ENCODE data around the gene EPHA2. TPM values are rescaled to one million over a fixed set of nuclear protein-coding genes. Genes with fewer than 3 reads are reported as not detected.

EPHA2 gene
- total RNA-seq, 1 experiment from 2014 or later, result 91.6 TPM

- ChIA-PET POLR2A (ENCODE audit: low non-redundant PET) (no interaction called here), CTCF (no interaction called here)
- DNase-seq (ENCODE audit: low spot score), result no peak
- H3K4me3 ChIP-seq (ENCODE audit: low read depth, low read length, poor library complexity, severe bottlenecking), result peak overlapping the region; percentile 8
- peak overlapping the region; percentile 87 for H3K27ac ChIP-seq (ENCODE audit: low read depth, low read length, poor library complexity, severe bottlenecking)
- intact Hi-C loops (cut with micrococcal nuclease; ENCODE audit: unreplicated experiment), result no loop called here
- BruUV-seq (replicated peaks), result no TSS peak
- no peaks in the 10 kb centered on the region for H3K27me3 ChIP-seq (replicated peaks; ENCODE audit: insufficient read depth, low read depth, low read length, poor library complexity)
- no peaks in the 10 kb centered on the region for H3K9me3 ChIP-seq (ENCODE audit: low read depth, low read length, poor library complexity, severe bottlenecking)
- peaks cover 66% of the 10 kb centered on the region for H3K4me1 ChIP-seq (ENCODE audit: insufficient read depth, low read length, poor library complexity, severe bottlenecking)
- TF ChIP-seq EZH2 (IDR thresholded peaks at IDR 0.05; ENCODE audit: borderline replicate concordance, low read depth, low read length, poor library complexity, severe bottlenecking), result no peak
- TF ChIP-seq, protein P1, sequence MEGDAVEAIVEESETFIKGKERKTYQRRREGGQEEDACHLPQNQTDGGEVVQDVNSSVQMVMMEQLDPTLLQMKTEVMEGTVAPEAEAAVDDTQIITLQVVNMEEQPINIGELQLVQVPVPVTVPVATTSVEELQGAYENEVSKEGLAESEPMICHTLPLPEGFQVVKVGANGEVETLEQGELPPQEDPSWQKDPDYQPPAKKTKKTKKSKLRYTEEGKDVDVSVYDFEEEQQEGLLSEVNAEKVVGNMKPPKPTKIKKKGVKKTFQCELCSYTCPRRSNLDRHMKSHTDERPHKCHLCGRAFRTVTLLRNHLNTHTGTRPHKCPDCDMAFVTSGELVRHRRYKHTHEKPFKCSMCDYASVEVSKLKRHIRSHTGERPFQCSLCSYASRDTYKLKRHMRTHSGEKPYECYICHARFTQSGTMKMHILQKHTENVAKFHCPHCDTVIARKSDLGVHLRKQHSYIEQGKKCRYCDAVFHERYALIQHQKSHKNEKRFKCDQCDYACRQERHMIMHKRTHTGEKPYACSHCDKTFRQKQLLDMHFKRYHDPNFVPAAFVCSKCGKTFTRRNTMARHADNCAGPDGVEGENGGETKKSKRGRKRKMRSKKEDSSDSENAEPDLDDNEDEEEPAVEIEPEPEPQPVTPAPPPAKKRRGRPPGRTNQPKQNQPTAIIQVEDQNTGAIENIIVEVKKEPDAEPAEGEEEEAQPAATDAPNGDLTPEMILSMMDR (conservative IDR thresholded peaks at IDR 0.05; ENCODE audit: low read depth, low read length), result no peak
- peaks cover 51% of the 10 kb centered on the region for H3K36me3 ChIP-seq (ENCODE audit: insufficient read depth, low read length, poor library complexity, severe bottlenecking)
Observed at GRCh38 chr1:16145662-16146278, 10.1 kb downstream of the EPHA2 start.

DNA sequence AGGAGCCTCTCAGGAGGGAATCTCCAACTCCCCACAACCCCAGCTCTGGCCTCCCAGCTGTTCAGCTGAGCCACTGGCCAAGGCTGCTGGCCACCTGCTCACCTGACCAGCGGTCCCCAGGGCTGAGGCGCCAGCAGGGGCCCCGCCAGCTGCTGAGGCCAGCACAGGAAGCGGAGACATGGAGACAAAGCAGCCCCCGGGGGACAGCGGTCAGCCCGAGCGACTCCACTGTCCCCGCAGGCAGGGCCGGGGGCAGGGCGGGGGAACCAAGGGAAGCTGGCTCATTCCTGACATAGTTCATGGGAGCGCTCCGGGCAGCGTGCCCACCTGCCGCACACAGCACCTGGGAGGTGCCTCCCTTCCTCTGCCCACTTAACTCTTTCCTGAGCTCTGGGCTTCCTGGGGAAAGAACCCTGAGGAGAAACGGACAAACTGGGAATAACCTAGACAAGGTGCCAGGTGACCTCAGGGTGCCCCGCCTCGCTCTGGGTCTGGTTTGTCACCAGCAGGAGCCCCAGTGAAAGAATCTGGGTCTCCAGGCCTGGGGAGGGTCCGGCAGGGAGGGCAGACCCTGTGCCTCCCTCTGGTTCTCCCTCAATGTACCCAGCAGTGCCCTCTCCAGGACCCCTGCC is 10.7 kb downstream of the EPHA2 start:
- ChIA-PET POLR2A (ENCODE audit: low non-redundant PET) (no interaction called here), CTCF (no interaction called here)
- H3K4me3 ChIP-seq (ENCODE audit: low read depth, low read length, poor library complexity, severe bottlenecking), result peak overlapping the region; percentile 8
- H3K27me3 ChIP-seq (replicated peaks; ENCODE audit: insufficient read depth, low read depth, low read length, poor library complexity), result no peaks in the 10 kb centered on the region
- DNase-seq (ENCODE audit: low spot score), result no peak
- peaks cover 45% of the 10 kb centered on the region for H3K36me3 ChIP-seq (ENCODE audit: insufficient read depth, low read length, poor library complexity, severe bottlenecking)
- H3K9me3 ChIP-seq (ENCODE audit: low read depth, low read length, poor library complexity, severe bottlenecking), result no peaks in the 10 kb centered on the region
- H3K27ac ChIP-seq (ENCODE audit: low read depth, low read length, poor library complexity, severe bottlenecking), result peak overlapping the region; percentile 87
- intact Hi-C loops (cut with micrococcal nuclease; ENCODE audit: unreplicated experiment), result no loop called here
- TF ChIP-seq, protein P1 (conservative IDR thresholded peaks at IDR 0.05; ENCODE audit: low read depth, low read length), result no peak
- TF ChIP-seq EZH2 (IDR thresholded peaks at IDR 0.05; ENCODE audit: borderline replicate concordance, low read depth, low read length, poor library complexity, severe bottlenecking), result no peak
- BruUV-seq (replicated peaks), result no TSS peak
- peaks cover 68% of the 10 kb centered on the region for H3K4me1 ChIP-seq (ENCODE audit: insufficient read depth, low read length, poor library complexity, severe bottlenecking)

GRCh38 chr1:16144325-16145029 is 11.4 kb downstream of the EPHA2 start:
- Histone ChIP-seq H3K27ac (ENCODE audit: low read depth, low read length, poor library complexity, severe bottlenecking) (peak overlapping the region; percentile 87), H3K9me3 (ENCODE audit: low read depth, low read length, poor library complexity, severe bottlenecking) (no peaks in the 10 kb centered on the region), H3K36me3 (ENCODE audit: insufficient read depth, low read length, poor library complexity, severe bottlenecking) (peaks cover 38% of the 10 kb centered on the region), H3K4me1 (ENCODE audit: insufficient read depth, low read length, poor library complexity, severe bottlenecking) (peaks cover 72% of the 10 kb centered on the region), H3K4me3 (ENCODE audit: low read depth, low read length, poor library complexity, severe bottlenecking) (no peak overlapping the region), H3K27me3 (replicated peaks; ENCODE audit: insufficient read depth, low read depth, low read length, poor library complexity) (no peaks in the 10 kb centered on the region)
- no peak for TF ChIP-seq EZH2 (IDR thresholded peaks at IDR 0.05; ENCODE audit: borderline replicate concordance, low read depth, low read length, poor library complexity, severe bottlenecking)
- TF ChIP-seq, protein P1 (conservative IDR thresholded peaks at IDR 0.05; ENCODE audit: low read depth, low read length), result no peak
- BruUV-seq (replicated peaks), result no TSS peak
- intact Hi-C loops (cut with micrococcal nuclease; ENCODE audit: unreplicated experiment), result no loop called here
- DNase-seq (ENCODE audit: low spot score), result peak; percentile 48
- CTCF ChIA-PET, result no interaction called here
- POLR2A ChIA-PET (ENCODE audit: low non-redundant PET), result no interaction called here
